Mucosa of gallbladder (tissue), 1 donor: ENCODE results near the gene NAP1L4. TPM values are rescaled to one million over a fixed set of nuclear protein-coding genes. Genes with fewer than 3 reads are reported as not detected.
"Not testable (repeated sequence)": the region's sequence is repeated elsewhere in the genome, so short reads cannot be mapped to it uniquely, and the experiment has no call there.

Experiments used
- DNase-seq: peaks from one replicate; pipeline ENCODE4 v3.0.0-alpha.2; 2020; ENCODE audit warnings: low spot score
- total RNA-seq: library from RNA; stranded (reverse); gene quantifications from one replicate; pipeline ENCODE4 v1.2.1, GENCODE V29; 2021
- donor health status: DM: no; HTN: no; CAD: no.

The NAP1L4 gene
- total RNA-seq, 1 donor from 2014 or later: 135 TPM

GRCh38 chr11:2937641-2938457 is 54.3 kb downstream of the NAP1L4 start:
- DNase-seq: not testable (repeated sequence)

DNA sequence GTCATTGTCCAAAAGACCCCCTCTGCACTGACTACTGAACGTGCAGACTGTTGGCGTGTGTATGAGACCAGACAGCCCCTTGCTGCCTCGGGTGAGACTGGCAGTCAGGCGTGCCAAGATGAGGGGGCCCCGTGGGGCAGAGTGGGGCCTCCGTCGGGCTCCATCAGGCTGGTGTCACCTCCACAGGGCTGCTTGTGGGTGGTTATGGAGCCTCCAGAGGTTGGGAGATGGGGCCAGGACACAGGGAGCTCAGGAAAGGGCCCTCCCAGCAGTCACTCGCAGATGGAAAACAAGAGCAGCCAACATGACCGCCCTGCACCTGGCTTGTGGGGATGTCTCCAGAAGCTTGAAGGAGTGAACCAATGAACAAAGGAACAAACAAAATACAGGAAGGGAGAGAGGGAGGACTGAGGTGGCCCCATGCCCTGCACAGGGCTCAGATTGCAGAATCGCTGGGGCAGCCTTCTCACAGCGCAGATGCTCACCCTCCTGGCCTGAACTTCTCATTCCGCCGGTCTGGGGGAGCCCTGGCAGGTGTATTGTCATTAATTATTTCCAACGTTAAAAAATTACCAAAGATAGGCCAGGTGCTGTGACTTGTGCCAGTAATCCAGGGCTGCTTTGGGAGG is 57.4 kb downstream of the NAP1L4 start:
- no peak for DNase-seq

- DNase-seq: no peak
Observed at GRCh38 chr11:2934021-2934550, 58.0 kb downstream of the NAP1L4 start.

- peak; percentile 75 for DNase-seq
Observed at GRCh38 chr11:2933375-2934020, 58.6 kb downstream of the NAP1L4 start.

GRCh38 chr11:2932850-2933251 is 59.3 kb downstream of the NAP1L4 start:
- DNase-seq: no peak

- DNase-seq: no peak
Observed at GRCh38 chr11:2931771-2932738, 60.1 kb downstream of the NAP1L4 start.

GRCh38 chr11:2931420-2931746 is 60.7 kb downstream of the NAP1L4 start:
- DNase-seq: no peak

- DNase-seq: peak; percentile 74
Observed at GRCh38 chr11:2930704-2931419, 61.3 kb downstream of the NAP1L4 start.

DNA sequence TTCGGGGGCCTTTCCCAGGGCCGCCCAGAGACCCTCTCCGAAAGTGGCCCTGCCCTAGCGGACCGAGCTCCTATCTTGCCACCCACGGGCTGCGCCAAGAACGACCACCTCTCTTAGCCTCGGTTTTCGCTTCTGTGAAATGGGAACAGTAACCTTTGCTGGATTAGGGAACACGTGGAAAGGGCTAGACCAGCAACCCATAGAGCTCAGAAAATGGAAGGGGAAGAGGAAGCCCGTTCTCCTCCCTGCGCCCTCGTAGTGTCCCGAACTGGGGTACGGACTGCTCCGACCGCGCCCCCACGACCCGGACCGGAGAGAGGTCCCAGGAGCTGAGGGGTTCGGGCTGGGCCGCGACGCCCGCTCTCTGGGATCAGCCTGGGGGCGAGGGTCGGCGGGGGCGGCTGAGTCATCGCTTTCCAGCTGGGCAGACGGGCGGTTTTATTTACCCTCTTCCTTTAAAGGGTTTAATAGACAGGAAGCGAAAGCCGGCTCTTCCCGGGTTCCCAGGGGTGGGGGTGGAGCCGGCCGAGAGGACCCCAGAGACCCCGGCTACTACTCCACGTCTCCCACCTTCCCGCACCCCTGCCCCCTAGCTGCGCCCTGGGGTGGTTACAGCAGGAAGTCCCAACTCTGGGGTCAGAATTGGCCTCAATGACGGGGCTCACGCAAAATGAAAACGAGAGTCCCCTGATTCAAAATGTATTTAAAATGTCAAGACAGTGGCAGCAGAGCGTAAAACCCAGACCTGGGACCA is 62.0 kb downstream of the NAP1L4 start:
- DNase-seq: no peak

GRCh38 chr11:2929531-2929949 is 62.6 kb downstream of the NAP1L4 start:
- peak; percentile 74 for DNase-seq

- DNase-seq: peak; percentile 78
Observed at GRCh38 chr11:2928605-2929530, 63.3 kb downstream of the NAP1L4 start, which contains the start of gene PHLDA2. PHLDA2 (minus strand) TSS chr11:2929420; CDS start chr11:2929364, 56 bp downstream.

- DNase-seq: no peak
Observed at GRCh38 chr11:2927851-2928604, 64.1 kb downstream of the NAP1L4 start.

- DNase-seq: no peak
Observed at GRCh38 chr11:2927121-2927800, 64.9 kb downstream of the NAP1L4 start.

GRCh38 chr11:2926611-2927051 is 65.5 kb downstream of the NAP1L4 start:
- no peak for DNase-seq

DNA sequence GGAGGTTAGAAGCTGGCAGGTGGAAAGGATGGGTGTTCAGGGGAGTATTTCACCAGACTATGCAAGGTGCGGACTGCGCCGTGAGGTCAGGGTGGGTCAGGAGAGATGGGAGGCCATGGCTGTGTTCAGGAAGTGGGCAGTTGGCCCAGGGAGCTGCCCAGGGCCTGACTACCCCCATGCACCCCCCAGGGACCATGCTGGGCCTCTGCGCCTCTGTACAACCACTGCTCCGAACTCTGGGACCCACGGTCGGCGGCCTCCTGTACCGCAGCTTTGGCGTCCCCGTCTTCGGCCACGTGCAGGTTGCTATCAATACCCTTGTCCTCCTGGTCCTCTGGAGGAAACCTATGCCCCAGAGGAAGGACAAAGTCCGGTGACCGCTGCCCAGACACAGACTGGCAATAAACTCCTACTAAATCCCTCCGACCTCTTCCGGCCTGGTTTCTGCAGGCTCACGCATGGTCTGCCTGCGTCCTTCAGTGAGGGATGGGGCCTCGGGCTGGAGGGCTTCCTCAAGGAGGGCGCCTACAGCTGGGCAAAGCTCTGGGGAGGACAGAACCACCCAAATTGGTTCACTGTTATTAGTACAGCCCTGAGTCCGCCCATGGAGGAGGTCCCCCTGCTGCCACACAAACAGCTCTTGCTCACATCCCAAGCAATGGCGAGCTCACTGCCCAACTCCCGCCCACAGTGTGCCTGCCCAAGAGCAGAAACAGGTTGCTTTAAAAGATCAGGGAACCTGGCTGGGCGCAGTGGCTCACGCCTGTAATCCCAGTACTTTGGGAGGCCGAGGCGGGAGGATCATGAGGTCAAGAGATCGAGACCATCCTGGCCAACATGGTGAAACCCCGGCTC is 67.1 kb downstream of the NAP1L4 start:
- DNase-seq: no peak

DNA sequence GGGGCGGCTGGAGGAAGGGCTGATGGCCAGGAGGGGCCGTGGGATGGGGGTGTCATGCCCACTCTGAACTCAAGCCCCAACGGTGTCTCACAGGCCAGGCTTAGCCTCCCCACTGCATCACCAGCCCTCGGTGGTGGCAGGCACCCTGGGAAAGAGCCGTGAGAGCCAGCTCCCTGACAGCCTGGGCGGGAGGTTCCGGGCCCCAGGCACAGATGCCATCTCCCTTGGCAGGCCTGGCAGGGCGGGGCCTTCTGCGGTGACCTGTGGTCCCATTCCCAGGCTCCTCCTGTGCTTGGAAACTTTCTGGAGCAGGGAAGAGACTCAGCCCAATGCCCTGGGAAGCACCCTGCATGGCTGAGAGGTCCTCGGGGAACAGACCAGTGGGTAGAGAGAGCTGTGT is 67.7 kb downstream of the NAP1L4 start:
- no peak for DNase-seq
